GM21576 (cell line): Measurements from ENCODE around the gene CSRP1.
"Not testable (repeated sequence)": the region's sequence is repeated elsewhere in the genome, so short reads cannot be mapped to it uniquely, and the experiment has no call there.

Experiments
- ATAC-seq: cut with Tn5 transposase; IDR thresholded peaks from one replicate; pipeline ENCODE4 v1.9.1; 2021; ENCODE audit warnings: mild to moderate bottlenecking, moderate library complexity; ENCODE audit not compliant: unreplicated experiment

CSRP1 gene

GRCh38 chr1:201538612-201539551 lies 32.0 kb upstream of the CSRP1 start, which contains the start of gene NAV1:
NAV1 (plus strand) TSS chr1:201539127; CDS start chr1:201622885, 83,758 bp downstream.
- ATAC-seq = no peak

- no peak for ATAC-seq
Measured at GRCh38 chr1:201537891-201538611, 31.1 kb upstream of the CSRP1 start.

- ATAC-seq = no peak
Measured at GRCh38 chr1:201537467-201537866, 30.5 kb upstream of the CSRP1 start.

GRCh38 chr1:201537028-201537427 lies 30.1 kb upstream of the CSRP1 start:
- no peak for ATAC-seq

- no peak for ATAC-seq
Measured at GRCh38 chr1:201536558-201536957, 29.6 kb upstream of the CSRP1 start.

- ATAC-seq = no peak
Measured at GRCh38 chr1:201535919-201536245, 29.0 kb upstream of the CSRP1 start.

- no peak for ATAC-seq
Measured at GRCh38 chr1:201535046-201535918, 28.4 kb upstream of the CSRP1 start.

- ATAC-seq = no peak
Measured at GRCh38 chr1:201533836-201534235, 26.9 kb upstream of the CSRP1 start.

GRCh38 chr1:201531551-201532425 lies 24.9 kb upstream of the CSRP1 start:
- no peak for ATAC-seq

- no peak for ATAC-seq
Measured at GRCh38 chr1:201530741-201531531, 24.0 kb upstream of the CSRP1 start.

GRCh38 chr1:201528631-201529252 lies 21.8 kb upstream of the CSRP1 start:
- ATAC-seq = no peak

- ATAC-seq = no peak
Measured at GRCh38 chr1:201527879-201528278, 21.0 kb upstream of the CSRP1 start.

- no peak for ATAC-seq
Measured at GRCh38 chr1:201525193-201525778, 18.4 kb upstream of the CSRP1 start.

- not testable (repeated sequence) for ATAC-seq
Measured at GRCh38 chr1:201520046-201520575, 13.2 kb upstream of the CSRP1 start.

- ATAC-seq = no peak
Measured at GRCh38 chr1:201518071-201518470, 11.1 kb upstream of the CSRP1 start.

- no peak for ATAC-seq
Measured at GRCh38 chr1:201517631-201518030, 10.7 kb upstream of the CSRP1 start.

GRCh38 chr1:201516511-201517127 lies 9.7 kb upstream of the CSRP1 start:
- ATAC-seq = no peak

- ATAC-seq = no peak
Measured at GRCh38 chr1:201515895-201516294, 9.0 kb upstream of the CSRP1 start.
